ENCODE data around the gene NDEL1.

The NDEL1 gene

DNA sequence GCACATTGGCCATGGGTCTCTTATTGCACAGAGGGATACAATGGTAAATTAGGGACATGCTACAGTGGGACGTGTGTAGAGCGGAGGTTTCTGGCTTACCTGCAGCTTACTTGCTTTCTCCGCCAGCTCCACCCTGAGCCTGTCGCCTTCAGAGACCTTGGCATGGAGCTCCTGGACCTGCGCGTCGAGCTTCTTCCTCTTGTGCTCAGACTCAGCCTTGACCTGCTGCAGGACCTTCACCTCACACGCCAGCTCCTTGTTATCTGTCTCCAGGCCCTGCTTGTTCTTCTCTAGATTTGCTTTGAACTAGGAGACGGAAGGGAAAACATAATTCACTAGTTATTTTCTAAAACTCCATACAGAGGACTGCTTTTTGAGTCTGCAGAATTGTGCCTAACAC lies 63.5 kb downstream of the NDEL1 start:
- TF ChIP-seq CTCF (IDR thresholded peaks at IDR 0.05) (no peak), ZFX (IDR thresholded peaks at IDR 0.05; ENCODE audit: borderline replicate concordance) (no peak)
- H3K27ac ChIP-seq = no peak overlapping the region

- no peak for TF ChIP-seq ZFX (IDR thresholded peaks at IDR 0.05; ENCODE audit: borderline replicate concordance)
- TF ChIP-seq CTCF (IDR thresholded peaks at IDR 0.05) = no peak
- no peak overlapping the region for H3K27ac ChIP-seq
These were observed 63.9 kb downstream of the NDEL1 start for GRCh38 chr17:8499614-8500013.

- TF ChIP-seq CTCF (IDR thresholded peaks at IDR 0.05) (no peak), ZFX (IDR thresholded peaks at IDR 0.05; ENCODE audit: borderline replicate concordance) (no peak)
- no peak overlapping the region for H3K27ac ChIP-seq
These were observed 64.9 kb downstream of the NDEL1 start for GRCh38 chr17:8500609-8501008.

DNA sequence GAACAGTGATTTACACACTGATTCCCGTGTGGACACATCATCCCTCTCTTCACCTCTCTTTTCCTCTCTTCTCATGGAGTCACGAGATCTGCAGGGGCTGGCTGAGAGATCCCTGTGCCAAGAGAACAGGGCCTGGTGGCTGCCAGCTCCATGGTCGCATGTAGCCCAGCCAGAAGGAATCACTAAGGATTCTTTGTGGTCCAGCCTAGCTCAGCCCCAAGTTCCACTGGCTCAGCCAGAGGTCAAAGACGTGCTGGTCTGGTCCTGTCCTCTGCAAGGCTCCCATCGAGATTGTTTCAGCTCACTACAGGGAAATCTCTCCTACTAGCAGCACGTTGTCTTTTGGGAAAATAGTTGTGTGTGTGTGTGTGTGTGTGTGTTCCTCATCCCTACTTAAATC lies 66.4 kb downstream of the NDEL1 start:
- TF ChIP-seq ZFX (IDR thresholded peaks at IDR 0.05; ENCODE audit: borderline replicate concordance) = no peak
- TF ChIP-seq CTCF (IDR thresholded peaks at IDR 0.05) = no peak
- H3K27ac ChIP-seq = no peak overlapping the region

GRCh38 chr17:8503368-8503767 lies 67.7 kb downstream of the NDEL1 start:
- no peak overlapping the region for H3K27ac ChIP-seq
- TF ChIP-seq CTCF (IDR thresholded peaks at IDR 0.05) (no peak), ZFX (IDR thresholded peaks at IDR 0.05; ENCODE audit: borderline replicate concordance) (no peak)

- no peak for TF ChIP-seq ZFX (IDR thresholded peaks at IDR 0.05; ENCODE audit: borderline replicate concordance)
- no peak for TF ChIP-seq CTCF (IDR thresholded peaks at IDR 0.05)
- H3K27ac ChIP-seq = no peak overlapping the region
These were observed 68.1 kb downstream of the NDEL1 start for GRCh38 chr17:8503807-8504206.

DNA sequence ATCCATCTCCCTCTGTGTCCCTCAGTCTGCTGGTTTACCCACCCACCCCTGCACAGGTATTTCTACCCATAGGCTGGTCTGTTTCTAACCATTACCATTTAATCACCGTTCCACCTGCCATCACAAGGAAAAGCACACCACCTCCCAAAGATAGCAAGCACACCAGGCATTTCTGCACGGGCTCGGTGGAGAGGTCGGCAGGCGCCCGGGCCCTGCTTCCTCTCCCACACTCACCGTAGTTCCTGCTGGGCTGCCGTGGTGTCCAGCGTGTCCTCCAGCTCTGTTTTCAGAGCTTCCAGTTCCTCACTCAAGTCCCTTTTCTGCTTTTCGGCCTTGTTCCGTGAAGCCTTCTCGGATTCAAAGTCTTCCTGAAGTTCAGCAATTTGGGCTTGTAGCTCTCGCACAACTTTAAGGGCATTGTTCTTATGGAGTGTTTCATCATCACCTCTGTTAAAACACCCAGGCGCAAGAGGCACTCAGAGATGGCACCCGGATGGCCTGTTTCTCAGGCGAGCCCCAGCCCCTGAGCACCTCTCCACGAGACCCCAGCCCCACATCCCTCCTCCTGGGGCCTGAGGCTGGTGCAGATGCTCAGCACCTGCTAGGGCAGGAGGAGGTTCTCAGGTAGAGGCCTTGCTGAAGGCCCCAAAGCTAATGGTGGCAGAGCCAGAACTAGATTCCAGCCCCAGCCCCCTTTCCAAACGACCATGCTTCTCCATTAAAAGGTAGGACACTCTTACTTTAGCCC lies 69.0 kb downstream of the NDEL1 start:
- no peak overlapping the region for H3K27ac ChIP-seq
- TF ChIP-seq CTCF (IDR thresholded peaks at IDR 0.05) (no peak), ZFX (IDR thresholded peaks at IDR 0.05; ENCODE audit: borderline replicate concordance) (no peak)

All from 22Rv1 (cell line).